Activated CD8-positive, alpha-beta memory T cell treated with anti-CD3 and anti-CD28 coated beads for 1 hour (primary cell): Measurements from ENCODE around the gene DMD.
"Not testable (repeated sequence)": the region's sequence is repeated elsewhere in the genome, so short reads cannot be mapped to it uniquely, and the experiment has no call there.

Source experiments
- DNase-seq, 2 donors: peaks; one replicate each; pipeline ENCODE4 v3.0.0-alpha.2; 2020; ENCODE audit warnings: low read depth in 1 of 2; ENCODE audit errors: extremely low read depth in 1 of 2

Gene DMD

DNA sequence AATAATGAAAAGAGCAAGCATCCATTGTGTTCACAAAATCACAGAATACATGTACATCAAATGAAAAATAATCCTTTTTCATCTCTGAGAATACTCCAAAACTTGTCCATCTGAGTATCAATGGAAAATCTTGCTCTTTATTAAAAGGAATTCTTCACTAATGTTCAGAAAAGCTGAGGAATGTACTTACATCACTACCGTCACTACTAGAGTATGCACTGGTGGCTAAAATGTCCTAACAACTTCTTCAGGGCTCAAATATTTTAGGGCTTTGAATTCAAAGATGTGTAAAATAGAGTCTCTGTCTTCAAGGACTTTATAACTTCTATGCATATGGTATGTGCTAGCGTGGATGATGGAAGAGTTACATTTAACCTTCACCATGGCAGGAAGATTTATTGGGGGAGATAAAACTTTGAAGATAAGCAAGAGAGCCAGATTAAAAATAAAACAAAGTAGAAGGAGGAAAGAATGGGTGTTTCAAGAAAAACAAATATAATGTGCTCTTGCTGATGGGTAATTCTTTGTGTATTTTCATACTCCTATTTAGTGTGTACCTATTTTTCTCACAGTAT, 55.1 kb downstream of the DMD start:
- DNase-seq, result no peak

DNA sequence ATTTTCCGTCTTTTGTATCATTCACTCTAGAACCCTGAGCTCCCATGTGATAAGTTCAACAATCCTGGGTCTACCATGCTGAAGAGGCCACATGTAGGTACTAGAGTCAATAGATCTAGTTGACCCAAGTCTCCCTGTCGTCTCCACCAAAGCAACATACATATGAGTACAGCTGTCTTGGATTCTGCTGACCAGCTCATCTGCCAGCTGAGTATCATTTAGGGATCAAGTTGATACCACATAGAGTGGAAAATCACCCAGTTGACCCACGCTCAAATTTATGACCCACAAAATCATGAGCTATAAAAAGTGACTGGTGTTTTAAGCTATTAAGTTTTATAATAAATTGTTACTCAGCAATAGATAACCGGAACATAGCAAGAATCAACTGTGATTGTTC, 61.8 kb downstream of the DMD start:
- DNase-seq, result no peak

DNA sequence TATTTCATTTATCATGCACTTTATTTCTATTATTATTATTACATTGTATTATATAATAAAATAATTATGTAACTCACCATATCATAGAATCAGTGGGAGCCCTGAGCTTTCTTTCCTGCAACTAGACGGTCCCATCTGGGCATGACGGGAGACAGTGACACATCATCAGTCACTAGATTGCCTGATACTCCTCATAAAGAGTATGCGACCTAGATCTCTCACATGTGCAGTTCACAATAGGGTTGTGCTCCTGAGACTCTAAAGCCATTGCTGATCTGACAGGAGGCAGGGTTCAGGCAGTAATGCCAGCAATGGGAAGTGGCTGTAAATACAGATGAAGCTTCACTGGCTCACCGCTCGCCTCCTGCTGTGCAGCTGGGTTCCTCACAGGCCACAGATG, 62.3 kb downstream of the DMD start:
- DNase-seq, result no peak

DNA sequence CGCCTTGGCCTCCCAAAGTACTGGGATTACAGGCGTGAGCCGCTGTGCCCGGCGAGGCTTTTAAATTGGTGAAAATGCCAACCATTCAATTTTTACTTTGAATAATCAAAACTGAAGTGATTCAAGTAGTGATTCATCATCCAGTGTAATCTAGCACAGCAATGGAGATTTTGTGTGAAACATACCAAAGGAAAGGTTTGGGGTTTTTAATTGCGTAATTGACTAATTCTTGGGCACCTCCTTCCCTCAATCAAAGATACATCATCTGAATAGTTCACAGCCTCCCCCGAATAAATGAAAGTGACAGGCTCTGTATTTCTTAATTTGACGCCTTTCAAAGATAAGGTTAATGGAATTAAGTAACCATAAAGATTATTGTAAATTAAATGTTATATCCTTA, 69.0 kb downstream of the DMD start:
- no peak for DNase-seq

DNA sequence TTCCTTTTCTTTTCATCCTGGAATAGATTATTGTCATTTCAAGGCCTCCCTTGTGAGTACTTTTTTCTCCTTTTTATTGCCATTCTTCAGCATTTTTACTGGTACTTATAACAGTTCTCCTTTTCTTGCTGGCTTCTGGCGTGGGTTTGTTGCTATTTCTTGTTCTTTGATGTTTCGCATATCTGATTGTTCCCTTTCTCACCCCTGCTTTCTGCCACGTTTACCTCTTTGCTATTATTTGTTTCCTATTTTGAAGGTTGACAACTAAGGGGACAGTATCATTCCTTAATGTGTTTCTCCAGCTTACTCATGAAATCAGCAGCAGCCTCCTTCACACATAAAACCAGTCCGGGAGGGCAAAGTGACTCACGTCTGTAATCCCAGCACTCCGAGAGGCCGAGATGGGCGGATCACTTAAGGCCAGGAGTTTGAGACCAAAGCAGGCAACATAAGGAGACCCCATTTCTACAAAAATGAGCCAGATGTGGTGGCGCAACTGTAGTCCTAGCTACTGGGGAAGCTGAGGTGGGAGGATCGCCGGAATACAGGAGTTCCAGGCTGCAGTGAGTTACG, 72.6 kb downstream of the DMD start:
- no peak for DNase-seq

DNA sequence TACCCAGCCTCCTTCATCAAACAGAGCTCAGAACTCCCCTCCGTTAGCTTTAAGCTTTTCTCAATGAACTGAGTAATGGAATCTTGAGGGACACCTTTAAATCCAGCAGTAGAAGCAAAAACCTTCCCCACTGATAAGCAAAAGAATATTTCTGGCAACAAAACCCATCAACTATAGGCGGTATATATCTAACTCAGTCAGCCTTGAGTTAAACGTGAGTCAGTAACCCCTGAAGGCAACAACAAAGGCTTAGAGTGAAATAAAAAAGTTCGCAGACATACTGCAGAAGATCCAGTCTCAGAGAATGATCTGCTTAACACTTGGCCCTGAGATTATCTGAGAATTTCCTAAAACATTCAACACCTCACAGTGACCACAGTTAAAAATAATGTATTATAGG, 77.2 kb downstream of the DMD start:
- DNase-seq, result no peak

DNA sequence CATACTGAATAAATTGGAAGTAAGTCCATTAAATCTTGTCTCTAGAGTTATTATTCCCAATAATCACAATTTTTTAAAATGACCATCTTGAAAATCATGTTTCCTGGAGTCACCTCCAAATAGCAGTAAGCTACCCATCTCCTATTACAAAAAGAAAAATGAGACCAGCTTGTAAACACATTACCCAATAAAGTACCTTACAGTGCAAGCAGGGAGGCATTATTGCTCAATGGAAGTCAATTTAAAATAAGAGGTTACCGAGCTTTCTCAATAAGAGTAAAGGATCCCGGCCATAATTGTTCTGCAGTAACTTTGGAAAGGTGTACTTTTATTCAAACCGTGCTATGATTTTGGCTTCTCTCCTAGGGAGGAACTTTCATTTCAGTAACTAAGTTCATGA, 78.0 kb downstream of the DMD start:
- no peak for DNase-seq

DNA sequence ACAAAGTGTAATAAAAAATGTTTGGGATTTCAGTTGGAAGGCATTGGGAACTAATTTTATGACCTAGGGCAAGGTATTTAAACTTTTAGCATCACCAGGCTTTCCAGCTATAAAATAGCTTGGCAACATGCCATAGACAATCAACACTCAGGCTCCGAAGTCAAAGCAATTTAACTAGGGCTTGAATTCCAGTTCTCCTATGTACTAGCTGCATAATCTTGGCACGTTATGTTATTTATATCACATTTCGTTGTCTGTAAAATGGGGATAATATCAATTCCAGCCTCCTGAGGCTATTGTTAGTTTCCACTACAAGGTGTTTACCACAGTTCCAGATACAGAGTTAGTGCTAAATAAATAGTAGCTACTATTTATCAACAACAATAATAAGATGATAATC, 78.8 kb downstream of the DMD start:
- no peak for DNase-seq

DNA sequence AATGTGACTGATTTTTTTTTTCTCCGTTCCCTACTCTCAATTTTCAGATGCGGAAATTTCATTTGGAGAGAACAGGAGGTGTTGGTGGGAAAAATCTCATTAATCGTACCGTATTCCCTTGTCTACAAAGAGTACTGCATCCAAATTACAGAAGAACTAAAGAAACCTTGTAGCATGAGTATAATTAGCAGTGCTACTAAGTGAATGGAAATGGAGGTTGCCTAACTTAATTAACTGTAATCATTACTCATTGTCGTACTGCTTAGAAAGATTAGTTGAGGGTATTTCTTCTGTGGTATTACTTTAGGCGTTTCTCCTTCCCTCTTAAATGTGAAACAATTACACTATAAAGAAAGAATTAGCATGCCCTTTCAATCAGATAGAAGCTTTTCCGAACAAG, 81.7 kb downstream of the DMD start:
- no peak for DNase-seq

DNA sequence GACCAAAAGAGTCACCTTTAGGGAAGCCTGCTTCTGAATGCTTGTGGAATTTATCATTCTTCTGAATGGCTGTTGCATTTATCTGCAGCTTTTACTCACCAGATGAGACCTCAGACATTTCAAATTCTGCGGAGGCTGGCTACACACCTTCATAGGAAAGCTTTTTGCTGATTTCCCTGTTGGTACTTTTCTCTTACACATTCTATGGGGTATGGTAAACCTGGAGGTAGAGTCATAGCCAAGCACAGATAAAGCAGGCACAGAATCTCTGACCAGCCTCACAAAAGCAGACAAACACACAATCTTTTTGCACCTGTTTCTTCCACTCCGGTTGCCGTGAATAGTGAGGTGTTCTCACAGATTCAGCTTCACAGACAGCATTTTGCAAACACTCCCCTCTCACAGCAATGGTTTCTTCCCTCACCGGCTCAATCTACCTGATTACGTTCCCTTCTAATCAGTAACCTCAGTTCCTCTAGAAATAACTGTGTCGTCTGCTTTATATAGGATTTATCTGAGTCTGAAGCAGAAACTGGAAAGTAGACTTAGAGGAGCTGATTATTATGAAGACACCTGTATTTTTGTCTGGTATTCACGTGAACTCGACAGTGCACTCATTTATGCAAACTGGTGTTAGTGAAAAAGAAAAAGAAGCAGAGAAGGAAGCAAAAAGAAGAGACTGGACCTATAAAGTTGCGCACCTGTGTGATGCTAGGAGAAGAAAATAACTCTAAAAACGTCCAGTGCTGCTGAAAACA, 83.1 kb downstream of the DMD start:
- no peak for DNase-seq

DNA sequence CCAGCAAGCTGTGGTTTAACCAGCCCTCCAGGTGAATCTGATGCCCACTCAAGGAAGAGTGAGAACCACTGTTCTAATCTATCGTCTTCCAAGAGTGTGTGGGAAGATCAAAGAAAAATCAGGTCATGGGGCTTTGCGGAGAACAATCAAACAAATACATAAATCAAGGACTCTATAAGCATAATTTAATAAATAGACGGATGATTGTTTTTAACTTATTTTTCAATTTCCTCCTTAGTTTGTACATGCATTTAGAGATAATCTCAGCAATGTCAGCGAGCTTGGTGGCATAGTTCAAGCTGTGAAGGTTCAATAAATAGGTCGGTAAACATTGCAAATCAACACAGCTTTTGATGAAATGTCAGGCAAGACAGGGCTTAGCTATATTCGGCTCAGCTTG, 84.9 kb downstream of the DMD start:
- no peak for DNase-seq

DNA sequence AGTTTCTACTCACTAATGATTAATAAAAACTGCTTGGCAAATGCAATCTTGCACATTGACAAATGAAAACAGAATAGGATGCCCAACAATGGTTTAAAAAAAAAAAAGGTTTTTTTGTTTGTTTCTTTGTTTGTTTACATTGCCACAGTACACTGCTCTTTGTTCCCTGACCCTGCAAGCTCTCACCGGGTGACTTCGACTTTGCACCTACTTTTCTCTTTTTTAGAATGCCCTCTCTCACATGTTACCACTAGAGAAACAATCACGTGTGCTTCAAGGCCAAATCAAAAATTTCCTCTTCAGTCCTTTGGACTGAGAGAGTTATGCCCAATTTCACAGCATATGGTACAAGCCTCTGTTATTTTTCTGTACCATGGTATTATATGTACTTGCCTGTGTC, 101.5 kb downstream of the DMD start:
- DNase-seq, result no peak

DNA sequence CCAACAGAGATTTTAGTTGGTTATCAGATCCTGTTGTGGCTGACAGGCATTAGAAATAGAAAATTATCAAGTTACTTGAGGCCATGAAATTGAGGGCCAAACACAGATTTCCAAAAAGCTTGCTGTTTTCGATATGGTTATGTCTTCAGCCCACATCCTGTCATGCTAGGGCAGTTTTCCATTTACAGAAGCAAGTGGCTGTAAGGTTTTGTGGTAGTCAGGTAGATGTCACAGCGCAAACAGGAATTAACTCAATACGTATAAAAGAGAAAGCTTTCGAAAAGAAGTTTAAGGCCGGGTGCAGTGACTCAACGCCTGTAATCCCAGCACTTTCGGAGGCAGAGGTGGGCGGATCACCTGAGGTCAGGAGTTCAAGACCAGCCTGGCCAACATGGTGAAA, 104.6 kb downstream of the DMD start:
- DNase-seq, result no peak

DNA sequence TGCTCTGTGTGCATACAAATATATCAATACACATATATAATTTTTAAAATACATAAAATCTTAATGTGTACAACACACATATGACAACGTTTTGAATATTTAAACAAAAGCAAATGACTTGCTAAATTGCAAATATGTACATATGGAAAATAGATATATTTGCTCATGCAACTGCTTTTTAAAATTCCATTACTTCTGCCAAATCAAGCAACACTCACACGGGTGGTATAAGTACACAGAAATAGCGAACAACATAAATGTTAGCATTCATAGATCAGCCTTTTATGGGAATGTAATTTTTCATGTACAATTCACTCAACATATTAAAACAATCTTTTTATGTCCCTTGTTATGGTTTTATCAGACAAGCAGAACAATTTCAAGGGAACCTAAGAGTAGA, 116.3 kb downstream of the DMD start:
- DNase-seq, result no peak

DNA sequence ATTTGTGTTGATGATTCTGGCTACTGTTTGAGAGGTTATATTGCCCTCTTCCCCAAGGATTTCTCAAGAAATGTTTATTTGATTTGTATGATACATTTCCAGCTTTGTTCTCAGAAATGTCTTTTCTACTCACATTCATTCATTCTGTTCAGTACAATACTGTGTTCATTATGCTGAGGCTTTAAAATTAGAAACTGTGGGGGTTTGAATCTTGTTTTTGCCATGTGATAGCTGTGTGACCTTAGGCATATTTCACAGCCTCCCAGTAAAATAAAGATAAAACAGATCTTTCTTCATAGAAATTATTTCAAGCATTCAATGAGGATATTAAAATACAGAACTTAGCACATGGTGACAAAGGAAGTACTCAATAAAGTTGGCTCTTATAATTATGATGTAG, 123.9 kb downstream of the DMD start:
- DNase-seq, result no peak

DNA sequence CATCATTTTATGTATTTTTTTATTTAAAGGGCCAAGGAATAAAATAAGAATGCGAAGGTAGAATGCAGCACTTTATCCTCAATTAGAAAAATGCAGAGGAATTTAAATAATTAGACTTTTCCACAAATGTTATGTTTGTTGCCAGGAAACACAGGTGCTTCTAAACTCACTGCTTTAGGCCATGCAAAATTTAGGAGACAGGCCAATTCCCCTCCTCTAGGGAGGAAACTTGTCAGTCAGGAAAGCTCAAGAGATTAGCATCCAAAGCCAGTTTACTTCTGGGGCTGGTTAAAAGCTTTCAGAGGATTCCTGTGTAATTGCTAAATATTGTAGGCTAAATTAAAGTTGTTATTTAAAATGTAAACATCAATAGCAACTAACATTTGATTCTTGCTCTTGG, 124.5 kb downstream of the DMD start:
- no peak for DNase-seq

DNA sequence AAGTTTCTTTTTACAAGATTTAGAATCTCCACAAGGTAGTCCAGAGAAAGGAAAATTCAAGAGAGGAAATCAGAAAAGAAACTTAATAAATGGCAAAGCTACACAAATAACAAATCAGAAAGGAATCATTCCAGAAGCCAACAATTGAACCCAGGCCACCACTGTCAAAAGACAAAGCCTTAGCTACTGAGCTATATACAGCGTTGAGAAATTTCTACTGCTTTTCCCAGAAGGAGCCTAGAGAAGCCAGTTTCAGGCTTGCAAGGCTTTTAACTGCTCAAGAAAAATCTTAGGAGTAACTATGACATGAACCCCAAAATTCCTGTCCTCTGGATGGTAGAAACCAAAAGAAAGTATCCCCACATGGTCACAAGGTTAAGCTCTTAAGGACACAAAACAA, 129.0 kb downstream of the DMD start:
- DNase-seq, result no peak

DNA sequence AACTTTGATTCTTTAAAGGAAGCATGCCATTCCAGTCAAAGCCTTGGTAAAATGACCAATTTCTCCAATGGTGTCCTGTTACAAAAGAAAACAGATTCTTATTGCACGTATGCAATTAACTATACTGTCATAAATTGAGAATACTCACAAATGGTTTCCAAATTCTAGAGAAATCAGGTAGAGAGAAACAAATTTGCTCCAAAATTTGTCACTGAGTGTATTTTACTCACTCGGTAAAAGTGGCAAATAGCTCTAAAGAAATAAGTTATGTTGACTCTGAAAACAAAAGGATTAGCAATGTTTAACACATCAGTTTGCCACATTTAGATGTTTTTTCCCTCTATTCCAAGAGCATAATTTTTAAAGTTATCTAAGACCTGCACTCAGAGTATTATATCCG, 133.1 kb downstream of the DMD start:
- DNase-seq, result no peak

DNA sequence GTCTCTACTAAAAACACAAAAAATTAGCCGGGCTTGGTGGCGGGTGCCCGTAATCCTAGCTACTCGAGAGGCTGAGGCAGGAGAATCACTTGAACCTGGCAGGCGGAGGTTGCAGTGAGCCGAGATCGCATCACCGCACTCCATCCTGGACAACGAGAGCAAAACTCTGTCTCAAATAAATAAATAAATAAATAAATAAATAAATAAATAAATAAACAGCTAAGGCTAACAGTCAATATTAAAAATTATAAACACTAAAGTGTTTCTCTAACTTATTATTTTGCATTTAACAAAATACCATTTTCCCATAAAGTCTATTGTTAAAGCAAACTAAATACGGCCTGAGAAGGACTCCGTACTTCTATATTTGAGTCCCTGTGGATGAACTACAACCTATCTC, 137.7 kb downstream of the DMD start:
- not testable (repeated sequence) for DNase-seq

DNA sequence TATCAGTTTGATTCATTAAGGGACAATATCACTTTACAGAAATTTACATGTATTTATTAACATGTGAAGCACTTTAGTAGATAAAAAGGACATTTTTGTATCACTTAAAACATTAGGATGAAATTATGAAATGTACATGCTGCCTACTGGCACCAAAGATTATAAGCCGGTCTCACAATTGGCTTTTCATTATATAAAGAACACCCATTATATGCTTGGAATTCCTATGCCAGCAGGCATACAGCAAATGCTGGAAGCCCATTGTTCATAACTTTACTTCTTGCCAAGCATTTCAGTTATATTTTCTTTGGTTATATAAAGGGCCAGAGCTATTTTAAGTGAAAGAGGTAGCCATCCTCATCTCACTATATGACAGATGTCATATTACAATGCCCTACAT, 145.9 kb downstream of the DMD start:
- DNase-seq, result no peak

DNA sequence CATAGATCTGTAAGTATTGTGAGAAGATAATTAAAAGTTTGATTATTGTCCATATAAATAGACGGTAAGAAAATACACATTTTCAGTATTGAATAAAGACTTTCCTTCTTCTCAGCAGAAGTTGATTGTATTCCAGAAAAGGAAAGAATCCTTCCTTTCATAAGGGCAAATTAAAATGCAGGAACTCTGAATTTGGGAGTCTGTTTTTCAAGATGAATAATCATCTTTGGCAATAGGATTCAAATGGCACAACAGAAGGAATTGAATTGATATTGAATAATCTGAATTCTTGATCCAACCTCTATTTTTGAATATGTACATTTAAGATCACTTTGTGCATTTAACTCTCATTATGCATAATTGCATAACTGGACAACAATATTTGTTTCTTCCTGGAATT, 149.3 kb downstream of the DMD start:
- no peak for DNase-seq

DNA sequence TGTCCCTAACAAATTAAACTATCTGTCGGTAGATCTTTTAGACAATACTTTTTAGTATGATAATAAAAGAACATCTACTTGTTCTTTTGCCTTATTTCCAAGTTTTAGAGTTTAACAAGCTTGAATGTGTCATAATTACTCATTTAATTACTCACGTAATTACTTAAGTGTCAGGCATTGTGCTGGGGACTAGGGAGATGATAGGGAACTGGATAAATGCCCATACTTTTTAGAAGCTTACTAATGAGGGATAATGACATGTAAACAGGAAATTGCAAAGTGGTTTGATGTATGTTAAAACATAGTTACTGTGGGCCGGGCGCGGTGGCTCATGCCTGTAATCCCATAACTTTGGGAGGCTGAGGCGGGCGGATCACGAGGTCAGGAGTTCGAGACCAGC, 158.3 kb downstream of the DMD start:
- DNase-seq, result no peak

DNA sequence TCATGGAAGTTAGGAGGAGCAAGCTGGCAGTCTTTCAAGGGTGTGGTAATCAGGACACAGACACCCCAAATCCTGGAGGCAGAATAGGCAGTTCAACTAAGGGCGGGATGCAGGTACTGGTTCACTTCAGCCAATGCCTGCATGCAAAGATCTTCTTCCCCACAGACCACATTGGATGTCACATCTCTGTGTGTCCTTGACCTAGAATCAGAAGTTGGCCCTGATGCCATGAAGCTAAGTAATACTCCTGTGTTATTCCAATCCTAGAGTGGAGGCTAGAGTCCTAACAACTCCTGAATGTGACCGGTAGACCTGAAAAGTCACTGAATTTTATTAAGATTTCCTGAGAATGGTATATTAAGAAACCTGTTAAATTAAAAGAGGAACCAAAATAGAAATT, 165.5 kb downstream of the DMD start:
- no peak for DNase-seq
